ENCODE measurements around the gene PIGO. TPM values are rescaled to one million over a fixed set of nuclear protein-coding genes. Genes with fewer than 3 reads are reported as not detected.
A peak's percentile ranks its signal among the peaks of the same experiment; 100 is the strongest.

The PIGO gene
- total and polyA plus RNA-seq, 2 of the 8 experiments (the other 6 are each of a cell fraction or from before 2014, with no cell fraction given), result 20.5 to 31.3 TPM

GRCh38 chr9:35074141-35074540 lies 22.2 kb downstream of the PIGO start:
- Histone ChIP-seq H3K27ac (ENCODE audit: low read depth, low read length) (no peak overlapping the region), H3K9ac (replicated peaks in 1 of 4; ENCODE audit: extremely low read depth in 1 of 4, low read depth in 3 of 4, low read length in 3 of 4) (no peak overlapping the region), H2BK12ac (ENCODE audit: low read depth, low read length) (no peak overlapping the region), H3K79me2 (ENCODE audit: control insufficient read depth in 1 of 2, insufficient read depth in 2 of 2, low read length in 2 of 2) (peaks cover 30 to 50% of the 10 kb centered on the region in 2 experiments), H3K9me3 (ENCODE audit: insufficient read depth in 2 of 2, low read depth in 1 of 2, low read length in 1 of 2) (no peaks in the 10 kb centered on the region), H3K4me2 (ENCODE audit: insufficient read depth in 1 of 2, low read depth in 2 of 2, low read length in 2 of 2) (no peak overlapping the region), H3K4me1 (replicated peaks in 1 of 4; ENCODE audit: control insufficient read depth in 3 of 4, insufficient read depth in 4 of 4, low read length in 3 of 4) (peaks cover 6 to 25% (median 10%) of the 10 kb centered on the region in 4 experiments), H3K4me3 (ENCODE audit: extremely low read depth in 1 of 4, insufficient read depth in 2 of 4, low read depth in 3 of 4, low read length in 4 of 4) (no peak overlapping the region), H2BK15ac (ENCODE audit: low read length) (no peak overlapping the region), H3K56ac (replicated peaks; ENCODE audit: insufficient read length, low read depth, low read length) (no peak overlapping the region), H3K18ac (ENCODE audit: extremely low read depth, low read length) (no peak overlapping the region), H3K4ac (replicated peaks; ENCODE audit: insufficient read length, low read depth, low read length) (no peak overlapping the region), H4K91ac (replicated peaks; ENCODE audit: insufficient read length, low read length) (no peak overlapping the region), H2AFZ (ENCODE audit: low read length) (no peak overlapping the region), H4K20me1 (replicated peaks in 1 of 2; ENCODE audit: control insufficient read depth in 1 of 2, insufficient read depth in 2 of 2, low read length in 2 of 2) (peaks cover 5 to 13% of the 10 kb centered on the region in 2 experiments), H3K79me1 (ENCODE audit: low read depth, low read length) (peaks cover 8% of the 10 kb centered on the region), H4K8ac (ENCODE audit: extremely low read depth, insufficient read depth, low read length) (peak overlapping the region; percentile 40; the same call in 1 of the 2 replicates), H3K27me3 (replicated peaks in 1 of 4; ENCODE audit: control insufficient read depth in 3 of 4, extremely low read depth in 1 of 4, insufficient read depth in 3 of 4, low read length in 3 of 4) (no peaks in the 10 kb centered on the region), H3K23me2 (ENCODE audit: low read depth, low read length) (peaks cover 12% of the 10 kb centered on the region; the same call in 1 of the 2 replicates), H3K36me3 (ENCODE audit: control insufficient read depth in 2 of 4, insufficient read depth in 4 of 4, low read length in 3 of 4) (peaks cover 19 to 42% (median 36%) of the 10 kb centered on the region in 4 experiments), H3K14ac (ENCODE audit: insufficient read length) (no peak overlapping the region), H3K23ac (ENCODE audit: insufficient read length) (no peak overlapping the region), H2BK5ac (ENCODE audit: low read depth, low read length) (no peak overlapping the region), H4K5ac (ENCODE audit: insufficient read length, low read depth, low read length) (no peak overlapping the region), H2AK5ac (ENCODE audit: low read depth, low read length) (no peak overlapping the region), H2BK20ac (ENCODE audit: low read length) (no peak overlapping the region), H2BK120ac (replicated peaks; ENCODE audit: low read depth, low read length) (no peak overlapping the region)
- CTCF ChIA-PET (ENCODE audit: partially characterized antibody), result interaction anchor here (3.1 kb wide), 1 partner anchor 21 kb away, joined by 8 read pairs; no protein-coding TSS in a partner anchor
- no peak for DNase-seq (ENCODE audit: low read depth in 1 of 2, low spot score in 2 of 2)
- TF ChIP-seq CHD2 (IDR thresholded peaks at IDR 0.05; ENCODE audit: low read length) (no peak), CHD1 (IDR thresholded peaks at IDR 0.05; ENCODE audit: low read depth, low read length) (no peak), GABPA (IDR thresholded peaks at IDR 0.05; ENCODE audit: borderline replicate concordance, insufficient read depth, low read length) (no peak), BRCA1 (IDR thresholded peaks at IDR 0.05; ENCODE audit: low read depth, low read length) (no peak), RNF2 (IDR thresholded peaks at IDR 0.05; ENCODE audit: borderline replicate concordance, low read depth, low read length, missing control alignments, poor library complexity, severe bottlenecking) (no peak), TCF12 (IDR thresholded peaks at IDR 0.05; ENCODE audit: low read depth, low read length) (no peak), KDM4A (IDR thresholded peaks at IDR 0.05; ENCODE audit: low read depth, low read length, severe bottlenecking) (no peak), ASH2L (IDR thresholded peaks at IDR 0.05; ENCODE audit: low read length) (no peak), POLR2AphosphoS5 (IDR thresholded peaks at IDR 0.05; ENCODE audit: low read depth, low read length) (no peak)
- WGBS, 2 experiments (ENCODE audit: extremely low coverage in 1 of 2, insufficient coverage in 1 of 2, insufficient read length in 1 of 2, insufficient replicate concordance in 2 of 2, low coverage in 1 of 2, low lambda C conversion rate in 2 of 2, missing lambda C conversion rate in 1 of 2), result 92% methylated on average over 6 of the region's 6 CpGs; no CpG with 5 or more reads in 1 of the 2 experiments
- POLR2A ChIA-PET (ENCODE audit: partially characterized antibody), result interaction anchor here (0.6 to 17.6 kb wide), 2 partner anchors 16 to 25 kb away, joined by 3 to 440 read pairs; partner anchors contain the start of genes PIGO and STOML2
- no peak for FAIRE-seq
